KG1 (cell line): Measurements from ENCODE around the gene PRIMPOL.
"Not testable (repeated sequence)": the region's sequence is repeated elsewhere in the genome, so short reads cannot be mapped to it uniquely, and the experiment has no call there.

ENCODE experiments used
- DNase-seq: peaks from one replicate; lab custom pipeline; 2025; lab: John Stamatoyannopoulos, UW

PRIMPOL gene

DNA sequence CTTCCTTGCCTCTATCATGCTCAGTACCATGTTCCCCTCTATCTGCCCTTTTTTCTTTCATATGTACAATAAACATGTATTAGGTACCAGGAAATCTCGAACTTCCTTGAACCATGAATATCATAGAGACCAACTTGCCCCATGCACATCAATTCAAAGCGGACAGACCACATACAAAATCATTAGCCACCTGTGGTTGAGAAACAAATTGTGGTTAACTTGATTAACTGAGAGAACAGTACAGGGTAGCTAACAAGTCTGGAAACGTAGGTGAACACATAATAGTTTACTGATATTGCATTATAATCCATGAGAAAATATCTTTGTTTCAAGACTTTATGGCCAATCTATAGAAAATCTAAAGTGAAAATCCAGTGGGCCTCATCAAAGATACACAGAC lies 8.5 kb upstream of the PRIMPOL start:
- DNase-seq: no peak

- DNase-seq: no peak
Measured at GRCh38 chr4:184641451-184641850, 8.1 kb upstream of the PRIMPOL start.

- DNase-seq: no peak
Measured at GRCh38 chr4:184643731-184644130, 5.8 kb upstream of the PRIMPOL start.

DNA sequence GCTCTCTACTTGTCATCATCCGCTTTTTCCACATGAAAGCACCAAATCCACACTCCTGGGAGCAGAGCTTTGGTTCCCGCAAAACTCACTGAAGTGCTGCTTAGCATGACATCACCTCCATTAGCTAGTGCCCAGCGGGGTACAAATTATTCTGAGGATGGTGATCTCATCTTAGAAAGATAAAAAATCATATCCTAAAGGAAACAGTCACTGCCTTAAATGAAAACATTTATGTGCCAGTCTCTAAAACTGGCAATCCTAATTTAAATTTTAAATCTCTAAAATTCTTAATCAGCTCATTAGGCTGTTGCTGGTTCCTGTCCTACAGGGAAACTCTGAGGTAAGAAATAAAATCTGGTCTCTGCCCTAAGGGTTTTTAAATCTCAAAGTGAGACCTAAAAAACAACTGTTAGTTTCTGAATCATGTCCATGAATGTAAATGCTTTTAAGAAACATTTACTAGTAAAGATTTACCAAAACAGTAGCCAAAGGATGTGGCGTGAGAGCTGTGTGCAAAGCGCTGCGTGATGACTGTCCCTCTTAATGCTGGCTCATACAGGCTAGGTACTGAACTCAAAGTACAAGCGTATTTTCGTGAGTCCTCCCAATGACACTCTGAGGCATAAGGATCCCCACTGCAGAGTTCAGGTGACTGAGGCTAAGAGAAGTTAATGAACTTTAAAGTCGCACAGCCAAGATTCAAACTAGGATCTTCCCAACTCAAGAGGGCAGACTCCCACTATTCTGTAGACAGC lies 4.8 kb upstream of the PRIMPOL start:
- DNase-seq: no peak

DNA sequence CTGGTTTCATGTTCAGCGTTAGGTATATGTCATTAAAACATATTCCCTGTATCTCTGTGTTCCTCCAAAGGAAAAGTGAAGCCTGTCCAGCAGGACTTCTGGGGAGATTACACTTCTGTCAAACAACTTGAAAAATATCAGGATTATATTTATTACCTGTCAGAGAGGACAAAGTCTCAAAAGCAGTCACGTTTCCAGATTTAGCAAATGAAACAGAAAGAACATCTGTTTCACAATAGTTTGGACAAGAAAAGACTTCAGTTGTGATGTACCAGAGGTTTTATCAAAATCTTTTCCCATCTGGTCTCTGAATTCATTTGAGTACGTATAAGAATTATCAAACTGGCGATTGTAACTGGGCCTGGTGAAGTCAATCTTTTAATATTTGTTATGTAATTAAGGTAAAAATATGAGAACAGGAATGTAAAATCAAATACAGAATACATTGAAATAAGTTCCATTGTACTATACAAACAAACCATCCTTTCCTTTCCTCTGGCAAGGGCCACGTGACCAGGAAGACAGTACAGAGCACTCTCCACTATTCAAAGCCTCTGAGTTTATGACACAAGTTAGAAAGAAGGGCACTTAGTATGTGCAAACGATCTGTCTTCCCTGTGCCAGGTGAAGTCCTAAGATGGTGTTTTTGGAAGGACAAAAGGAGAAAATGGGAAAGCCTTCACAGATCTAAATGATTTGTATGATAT lies 3.5 kb upstream of the PRIMPOL start:
- no peak for DNase-seq

GRCh38 chr4:184647266-184648053 lies 2.1 kb upstream of the PRIMPOL start:
- no peak for DNase-seq

DNA sequence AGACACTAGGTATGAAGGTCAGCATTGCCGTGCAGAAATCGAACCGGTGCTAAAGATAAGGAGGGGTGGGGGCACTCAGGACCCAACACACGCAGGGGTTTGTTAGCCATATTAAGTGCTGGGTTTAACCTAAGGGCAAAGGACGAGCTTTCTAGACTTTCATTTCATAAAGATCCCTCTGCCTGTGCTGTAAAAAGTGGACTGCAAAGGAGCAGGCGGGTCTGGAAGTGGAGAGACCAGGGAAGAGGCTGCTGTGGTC lies 1.6 kb upstream of the PRIMPOL start:
- no peak for DNase-seq

- no peak for DNase-seq
Measured at GRCh38 chr4:184648313-184649025, 1.1 kb upstream of the PRIMPOL start.

DNA sequence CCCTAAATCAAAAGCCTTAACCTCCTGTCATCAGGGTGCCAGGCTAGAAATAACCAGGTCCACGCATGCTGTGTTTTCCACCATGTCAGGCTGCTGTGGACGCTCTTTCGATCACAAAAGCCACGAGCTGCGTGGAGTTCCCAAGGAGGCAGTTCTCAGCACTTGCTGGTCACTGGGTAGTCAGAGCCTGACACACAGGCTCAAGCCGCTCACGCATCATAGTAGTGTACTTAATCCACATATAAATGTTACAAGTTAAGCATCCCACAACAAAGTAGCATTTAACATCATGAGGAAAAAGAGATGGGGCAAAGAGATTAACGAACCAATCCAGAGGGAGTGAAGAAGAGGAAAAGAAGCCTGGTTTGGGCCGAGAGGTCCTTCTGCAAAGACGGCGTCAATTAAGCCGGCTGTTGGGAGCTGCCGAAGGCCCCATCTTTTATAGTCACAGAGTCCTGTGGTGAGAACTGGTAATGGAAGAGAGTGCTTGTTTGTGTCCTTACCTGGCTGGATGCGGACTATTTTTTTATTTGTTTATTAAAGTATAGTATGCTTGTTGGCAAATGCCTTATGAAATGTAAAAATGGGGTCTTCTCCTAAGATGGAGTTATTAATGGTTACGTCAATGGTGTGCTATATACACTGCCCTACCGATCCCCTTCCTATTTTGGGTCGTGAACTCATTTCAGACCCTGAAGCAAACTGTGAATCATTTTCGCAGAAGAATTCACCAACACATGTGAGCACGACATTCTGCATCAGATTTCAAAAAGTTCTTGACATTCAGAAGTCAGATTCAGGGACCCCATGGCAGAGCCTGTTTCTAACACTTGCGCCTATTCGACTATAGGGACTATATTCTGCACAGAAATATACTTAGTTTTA lies 675 bp downstream of the PRIMPOL start:
- no peak for DNase-seq

DNA sequence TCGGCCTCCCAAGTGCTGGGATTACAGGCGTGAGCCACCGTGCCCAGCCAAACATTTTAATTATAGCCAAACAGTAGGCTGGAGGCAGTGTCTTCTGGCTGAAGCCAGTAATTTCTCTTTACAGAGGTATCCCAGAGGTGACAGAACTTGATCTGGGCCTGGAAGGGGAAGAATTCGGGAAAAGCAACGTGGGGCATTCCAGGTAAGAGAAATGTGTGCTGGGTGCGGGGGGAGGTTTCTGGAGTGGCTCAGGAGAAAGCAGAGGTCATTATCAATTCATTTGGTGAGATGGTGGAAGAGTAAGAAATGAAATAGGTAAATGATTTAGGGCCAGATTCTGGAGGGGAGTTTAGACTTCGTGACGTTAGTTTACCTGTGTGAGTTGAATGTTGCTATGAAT lies 2.4 kb downstream of the PRIMPOL start:
- no peak for DNase-seq

- DNase-seq: not testable (repeated sequence)
Measured at GRCh38 chr4:184652681-184653080, 3.1 kb downstream of the PRIMPOL start.

GRCh38 chr4:184653650-184654049 lies 4.1 kb downstream of the PRIMPOL start:
- no peak for DNase-seq

DNA sequence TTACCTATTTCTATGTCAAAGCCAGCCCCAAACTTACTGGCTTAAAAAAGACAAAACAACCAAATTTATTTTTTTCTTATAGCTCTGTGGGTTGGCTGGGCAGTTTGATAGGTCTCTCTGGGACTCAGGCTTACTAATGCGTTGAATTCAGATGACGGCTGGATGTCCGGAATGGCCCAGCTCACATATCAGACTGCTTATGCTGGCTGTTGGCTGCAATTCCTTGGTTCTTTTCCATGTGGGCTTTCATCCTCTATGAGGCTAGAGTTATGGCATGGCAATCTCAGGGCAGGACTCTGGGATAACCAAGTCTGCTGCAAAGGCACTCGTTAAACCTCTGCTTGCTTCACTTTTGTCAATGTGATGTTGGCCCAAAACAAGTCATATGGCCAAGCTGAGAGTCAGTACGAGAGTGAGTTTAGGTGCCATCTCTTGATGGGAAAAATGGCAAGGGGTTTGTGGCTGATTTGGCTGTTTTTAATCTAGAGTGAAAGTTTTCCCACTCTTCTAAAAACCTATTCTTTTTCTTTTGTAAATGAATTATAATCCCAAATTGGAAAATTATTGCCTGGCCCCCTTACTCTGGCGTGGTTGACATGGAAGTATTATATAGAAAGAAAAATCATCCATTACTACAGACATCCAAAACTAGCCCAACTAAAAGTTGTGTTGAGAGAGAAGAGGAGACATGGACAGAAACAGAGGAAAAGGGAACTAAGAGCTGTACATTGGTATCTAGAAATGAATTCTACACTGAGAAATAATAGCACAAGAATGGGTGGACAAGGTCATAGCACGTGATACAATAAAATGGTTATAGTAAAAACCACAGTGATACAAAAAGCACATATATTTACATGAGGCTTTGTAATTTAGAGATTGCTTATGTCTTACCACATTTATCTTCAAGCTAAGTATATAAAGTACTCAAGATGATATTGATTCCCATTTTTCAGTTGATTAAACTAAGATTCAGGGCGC lies 6.6 kb downstream of the PRIMPOL start:
- DNase-seq: no peak

DNA sequence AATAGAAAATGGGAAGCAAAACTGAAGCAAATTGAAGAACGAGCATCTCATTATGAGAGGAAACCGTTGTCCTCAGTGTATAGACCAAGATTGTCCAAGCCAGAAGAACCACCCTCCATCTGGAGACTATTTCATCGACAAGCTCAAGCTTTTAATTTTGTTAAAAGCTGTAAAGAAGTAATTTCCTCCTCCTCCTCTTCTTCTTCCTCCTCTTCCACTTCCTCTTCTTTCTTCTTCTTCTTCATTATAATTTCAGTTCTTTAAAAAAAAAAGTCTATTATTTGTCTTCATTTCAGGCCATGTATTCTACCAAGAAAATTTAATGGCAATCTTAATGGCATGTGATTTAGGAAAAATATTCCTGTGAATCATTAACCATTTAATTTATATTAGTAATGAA lies 7.6 kb downstream of the PRIMPOL start:
- DNase-seq: no peak

DNA sequence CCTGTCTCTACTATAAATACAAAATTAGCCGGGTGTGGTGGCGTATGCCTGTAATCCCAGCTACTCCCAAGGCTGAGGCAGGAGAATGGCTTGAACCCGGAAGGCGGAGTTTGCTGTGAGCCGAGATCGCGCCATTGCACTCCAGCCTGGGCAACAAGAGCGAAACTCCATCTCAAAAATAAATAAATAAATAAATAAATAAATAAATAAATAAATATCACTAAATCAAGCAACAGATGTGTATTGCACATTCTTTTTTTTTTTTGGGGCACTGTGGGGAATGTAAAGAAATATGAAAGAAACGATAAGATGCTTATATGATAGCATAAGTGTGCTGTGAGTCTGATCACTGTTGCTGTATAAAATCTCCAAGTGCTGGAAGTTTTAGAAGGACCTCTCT lies 8.3 kb downstream of the PRIMPOL start:
- not testable (repeated sequence) for DNase-seq

DNA sequence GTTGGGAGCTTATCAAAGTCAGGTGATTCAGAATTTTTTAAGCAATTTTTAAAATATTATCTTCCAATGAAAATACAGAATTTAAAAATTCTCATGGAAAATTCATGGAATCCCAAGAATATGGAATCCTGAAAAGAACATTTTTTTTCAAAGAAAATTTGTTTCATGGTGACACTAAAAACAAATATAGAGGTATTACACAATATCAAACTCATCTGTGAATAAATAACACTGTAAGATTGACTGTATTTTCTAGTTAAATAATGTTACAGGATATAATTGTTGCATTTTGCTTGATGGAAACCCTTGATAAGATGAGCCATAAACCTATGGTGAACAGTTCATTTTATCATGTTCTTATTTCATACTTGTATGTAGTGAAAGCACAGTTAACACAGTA lies 11.4 kb downstream of the PRIMPOL start:
- DNase-seq: no peak

DNA sequence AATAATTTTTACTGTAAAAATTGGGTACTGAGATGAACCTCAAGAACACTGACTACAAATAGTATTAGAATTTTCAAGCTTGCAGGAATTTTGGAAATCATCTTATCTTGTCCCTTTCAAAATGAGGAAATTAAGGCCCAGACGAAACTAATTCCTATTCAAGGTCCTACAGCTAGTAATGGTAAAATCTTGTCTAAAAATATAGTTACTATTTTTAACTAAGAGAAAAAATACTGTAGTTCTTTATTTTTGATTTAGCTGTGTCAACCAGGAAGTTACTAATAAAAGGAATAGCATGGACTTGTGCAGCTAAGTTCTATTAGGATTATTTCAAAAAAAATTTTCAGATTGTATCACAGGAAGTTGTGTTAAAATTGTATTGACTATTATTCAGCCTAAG lies 12.7 kb downstream of the PRIMPOL start:
- no peak for DNase-seq

DNA sequence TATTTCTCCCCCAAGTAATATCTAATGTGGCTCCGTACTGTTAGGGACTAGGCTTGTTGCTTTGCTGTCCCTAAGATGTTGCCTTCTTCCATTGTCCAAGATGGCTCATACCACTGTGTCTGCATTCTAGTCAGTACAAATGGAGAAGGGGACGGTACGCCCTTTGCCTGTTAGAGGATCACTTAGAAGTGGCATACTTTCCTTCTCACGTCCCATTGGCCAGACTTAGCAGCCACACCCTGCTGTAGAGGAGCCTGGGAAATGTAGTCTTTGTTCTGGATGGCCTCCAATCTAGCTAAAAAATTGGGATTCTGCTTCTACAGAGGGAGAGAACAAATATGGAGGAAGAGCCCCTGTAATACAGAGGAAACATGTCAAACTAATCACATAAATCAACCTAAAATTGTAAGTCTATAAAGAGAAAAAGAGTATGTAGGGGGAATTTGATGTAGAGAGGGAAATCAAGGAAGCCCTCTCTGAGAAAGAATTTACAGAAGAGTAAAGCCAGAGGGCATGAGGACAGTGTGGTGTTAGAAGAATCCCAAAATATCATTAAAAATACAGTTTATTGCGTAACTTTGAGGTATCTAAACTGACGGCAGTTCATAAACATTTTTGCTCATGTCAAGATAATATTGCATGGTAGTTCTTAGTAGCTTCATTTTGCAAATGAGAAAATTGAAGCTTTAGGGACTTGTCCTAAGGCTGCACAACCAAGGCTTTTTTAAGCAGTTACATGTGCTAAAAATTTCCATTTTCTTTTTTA lies 15.1 kb downstream of the PRIMPOL start:
- DNase-seq: no peak

DNA sequence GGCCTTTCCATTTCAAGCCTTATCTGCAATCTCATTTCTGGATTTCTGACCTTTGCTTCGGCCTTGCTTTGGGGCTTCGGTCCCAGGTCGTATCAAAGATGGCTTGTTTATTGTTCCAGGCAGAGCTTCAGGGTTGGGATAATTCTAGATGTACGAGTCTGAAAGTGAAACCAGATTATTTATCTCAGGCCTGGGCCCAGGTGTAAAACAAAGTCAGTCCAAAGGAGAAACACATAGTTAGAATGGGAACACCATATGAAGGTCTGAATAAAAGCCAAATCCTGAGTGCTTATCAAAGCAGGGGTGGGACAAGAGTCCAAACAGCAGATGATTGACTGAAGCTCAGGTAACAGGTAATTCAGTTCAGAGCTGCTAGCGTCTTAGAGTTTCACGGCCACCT lies 17.1 kb downstream of the PRIMPOL start:
- DNase-seq: no peak

- no peak for DNase-seq
Measured at GRCh38 chr4:184668096-184668495, 18.6 kb downstream of the PRIMPOL start.
